GM19328 (cell line): ENCODE results near the gene CADM2.
A peak's percentile ranks its signal among the peaks of the same experiment; 100 is the strongest.

Experiments used
- ATAC-seq: cut with Tn5 transposase; IDR thresholded peaks from one replicate; pipeline ENCODE4 v1.9.1; 2021; ENCODE audit warnings: mild to moderate bottlenecking, moderate library complexity; ENCODE audit not compliant: unreplicated experiment

The CADM2 gene

GRCh38 chr3:85539232-85539631, 580.4 kb downstream of the CADM2 start:
- ATAC-seq: no peak

- no peak for ATAC-seq
These were observed 595.4 kb downstream of the CADM2 start for GRCh38 chr3:85554153-85554552.

DNA sequence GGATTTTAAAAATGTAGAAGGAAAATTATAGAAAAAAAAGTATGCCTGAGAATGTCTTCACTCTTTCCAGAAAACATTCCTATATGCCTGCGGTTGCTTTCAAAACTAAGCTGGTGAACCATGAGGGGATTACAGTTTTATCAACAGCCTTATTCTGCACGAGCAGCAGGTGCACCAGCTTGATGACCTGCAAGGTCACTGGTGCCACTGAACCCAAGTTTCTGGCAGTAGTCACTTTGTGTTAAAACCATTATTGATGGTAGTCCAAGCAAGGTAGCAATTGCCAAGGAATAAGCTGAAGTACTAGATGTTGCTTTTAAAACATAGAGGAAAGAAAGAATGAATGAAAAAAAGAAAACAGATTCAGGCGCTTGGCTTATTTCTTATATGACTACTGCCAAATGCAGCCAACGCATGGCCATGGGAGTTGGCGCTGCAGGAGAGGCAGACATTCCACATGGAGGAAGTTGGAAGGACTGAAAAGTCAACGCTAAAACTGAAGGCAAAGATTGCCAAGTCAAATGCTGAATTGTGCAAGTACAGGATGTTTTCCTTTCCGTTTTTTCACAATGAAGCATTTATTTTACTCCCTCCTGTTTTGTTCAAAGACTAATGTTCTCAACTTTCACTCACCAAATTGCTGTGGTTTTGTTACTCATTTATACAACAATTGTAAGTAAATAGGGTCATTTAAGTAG, 601.4 kb downstream of the CADM2 start:
- no peak for ATAC-seq

DNA sequence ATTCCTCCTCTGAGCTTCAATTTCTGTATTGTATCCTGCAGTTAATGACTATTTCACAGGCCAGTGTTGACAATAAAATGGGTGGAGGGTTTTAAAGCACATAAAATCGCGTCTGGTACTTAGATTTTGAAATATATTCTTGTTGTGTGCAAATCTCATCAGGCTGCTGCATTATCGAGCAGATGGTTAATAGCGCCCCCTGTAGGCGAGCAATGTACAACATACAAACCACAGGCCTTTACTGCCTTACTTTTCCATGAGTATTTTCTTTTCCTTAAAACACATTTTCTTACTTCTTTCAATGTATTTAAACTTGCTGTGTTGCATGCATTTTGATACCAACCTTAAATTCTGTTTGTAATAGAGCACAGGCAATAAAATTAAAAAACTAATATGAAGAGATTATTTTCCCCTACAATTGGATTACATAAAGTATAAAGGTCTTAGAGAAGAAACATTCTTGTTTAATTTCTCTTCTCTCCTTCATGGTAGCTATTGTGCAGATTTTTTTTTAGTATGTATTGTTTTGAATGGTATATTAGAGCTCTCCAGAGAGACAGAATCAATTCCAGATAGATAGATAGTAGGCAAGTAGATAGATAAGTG, 608.4 kb downstream of the CADM2 start:
- peak; percentile 65 for ATAC-seq

DNA sequence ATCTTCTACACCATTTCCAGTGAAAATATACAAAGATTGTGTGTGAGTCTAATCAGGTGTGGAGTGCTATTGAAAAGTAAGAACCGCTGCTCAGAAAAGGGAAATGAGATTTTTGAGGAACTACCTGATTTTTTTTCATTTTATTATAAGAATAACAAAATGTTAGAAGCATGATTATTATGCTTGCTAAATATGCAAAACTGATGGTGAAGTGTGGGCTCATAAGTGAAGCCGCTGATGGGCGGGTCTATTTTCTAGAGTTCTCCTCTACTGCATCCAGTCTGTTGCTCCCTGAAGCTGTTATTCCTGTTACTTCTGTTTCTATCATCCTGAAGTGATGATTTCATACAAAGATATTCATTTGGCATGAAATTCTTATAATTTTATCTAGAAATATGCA, 612.0 kb downstream of the CADM2 start:
- no peak for ATAC-seq

- ATAC-seq: no peak
These were observed 613.0 kb downstream of the CADM2 start for GRCh38 chr3:85571835-85572234.

DNA sequence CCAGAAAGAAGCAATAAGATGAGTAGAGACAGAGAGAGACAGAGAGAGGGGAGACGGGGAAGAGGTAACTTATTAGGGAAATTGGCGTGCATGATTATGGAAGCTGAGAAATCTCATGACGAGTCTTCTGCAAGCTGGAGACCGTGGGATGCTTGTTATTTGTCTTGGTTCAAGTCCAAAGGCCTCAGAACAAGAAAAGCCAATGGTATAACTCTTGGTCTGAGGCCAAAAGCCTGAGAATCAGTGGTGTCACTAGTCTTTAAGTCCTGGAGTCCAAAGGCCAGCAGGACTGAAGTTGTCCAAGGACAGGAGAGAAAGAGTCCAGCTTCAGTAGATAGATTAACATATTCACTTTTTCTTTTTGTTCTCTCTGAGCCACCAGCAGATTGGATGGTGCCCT, 613.6 kb downstream of the CADM2 start:
- ATAC-seq: no peak

- no peak for ATAC-seq
These were observed 614.2 kb downstream of the CADM2 start for GRCh38 chr3:85572978-85573377.

DNA sequence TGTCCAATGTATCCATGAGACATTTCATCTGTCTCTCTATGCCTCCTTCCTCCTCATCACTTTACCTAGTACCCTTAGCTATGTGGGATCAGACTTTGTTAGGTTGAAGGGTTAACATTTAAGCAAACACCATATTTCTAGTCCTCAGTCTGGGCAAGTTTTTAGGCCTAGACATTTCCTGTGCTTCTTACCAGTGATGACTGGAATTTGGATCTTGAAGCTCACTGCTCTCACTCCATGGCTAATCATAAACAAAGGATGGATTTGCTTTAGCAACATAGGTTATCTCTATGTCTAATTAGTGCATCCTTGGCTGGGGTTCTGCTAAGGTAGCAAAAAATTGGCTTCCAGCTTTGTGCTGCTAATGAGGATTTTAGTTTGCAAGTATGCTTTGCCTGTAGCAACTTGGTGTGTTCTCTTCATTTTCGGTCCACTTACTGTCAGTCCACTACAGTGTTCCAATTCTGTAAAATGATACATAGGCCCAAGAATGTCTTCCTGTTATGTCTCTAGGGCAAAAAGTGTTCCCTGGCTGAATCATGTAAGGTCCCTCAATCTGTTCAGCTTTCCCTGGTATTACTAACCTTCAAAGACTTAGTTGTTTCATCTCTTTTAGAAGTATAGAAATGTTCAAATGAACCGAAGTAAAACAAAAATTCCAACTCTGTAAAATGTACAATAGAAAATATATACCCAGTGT, 615.4 kb downstream of the CADM2 start:
- ATAC-seq: no peak

DNA sequence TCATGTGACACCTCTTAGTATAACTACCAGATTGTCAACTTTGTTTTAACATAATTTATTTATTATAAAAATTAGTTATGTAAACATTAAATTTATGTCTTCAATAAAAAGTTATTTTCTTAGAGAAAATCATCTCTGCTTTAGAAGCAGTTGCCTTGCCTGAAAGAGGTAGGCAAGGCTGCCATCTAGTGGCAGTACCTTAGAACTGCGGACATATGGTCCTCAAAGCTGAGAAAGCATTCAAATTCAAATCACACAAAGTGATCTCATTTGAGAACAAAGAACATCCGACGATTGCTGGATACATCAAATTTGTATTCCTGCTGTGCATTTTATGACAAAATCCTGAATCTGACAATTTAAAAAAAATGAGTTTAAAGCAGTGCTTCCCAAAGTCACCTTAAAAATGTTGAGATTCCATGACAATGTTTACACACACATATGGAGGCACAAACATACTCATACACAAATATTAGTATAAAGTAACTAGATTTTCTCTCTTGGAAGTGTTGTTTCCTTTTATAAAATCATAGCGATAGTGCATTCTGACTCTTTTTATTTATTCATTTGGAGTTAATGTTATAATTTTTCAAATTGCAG, 617.4 kb downstream of the CADM2 start:
- ATAC-seq: no peak

GRCh38 chr3:85576697-85577200, 618.0 kb downstream of the CADM2 start:
- no peak for ATAC-seq

GRCh38 chr3:85584779-85585356, 626.1 kb downstream of the CADM2 start:
- no peak for ATAC-seq

DNA sequence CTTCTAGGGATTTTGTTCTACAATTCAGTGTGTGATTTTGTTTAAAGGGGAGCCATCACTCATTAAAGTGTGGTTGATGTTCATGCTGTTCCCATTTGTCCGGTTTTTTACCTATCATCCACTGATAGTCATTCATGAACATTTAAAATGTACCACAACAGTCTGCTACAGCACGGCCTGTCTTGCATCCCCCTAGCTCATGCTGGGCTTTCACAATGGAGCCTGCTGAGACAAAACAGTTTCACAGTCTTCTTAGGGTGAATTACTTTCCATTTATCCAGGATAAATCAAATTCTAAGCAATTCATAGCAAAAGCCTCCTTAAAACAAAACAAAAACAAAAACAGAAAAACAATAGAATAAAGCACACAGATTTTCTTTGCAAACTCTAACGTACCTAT, 627.2 kb downstream of the CADM2 start:
- no peak for ATAC-seq

GRCh38 chr3:85589145-85589544, 630.4 kb downstream of the CADM2 start:
- ATAC-seq: no peak

DNA sequence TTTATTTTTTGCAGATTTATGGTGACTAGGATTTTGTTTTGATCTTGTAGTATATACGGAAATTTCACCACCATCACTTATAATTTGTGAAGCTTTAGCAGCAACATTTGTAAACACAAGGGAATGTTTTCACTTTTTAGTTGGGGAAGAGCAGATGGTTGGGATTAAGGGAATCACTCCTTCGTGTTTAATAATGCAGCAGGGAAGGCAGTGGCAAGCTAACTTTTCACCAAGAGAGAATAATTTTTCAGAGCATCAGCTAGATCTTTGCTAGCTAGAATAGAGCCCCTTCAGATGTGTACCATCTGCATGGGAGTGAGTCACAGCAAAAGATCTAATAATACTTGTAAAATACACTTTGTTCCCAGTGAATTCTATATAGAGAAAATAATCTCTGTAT, 632.7 kb downstream of the CADM2 start:
- no peak for ATAC-seq

DNA sequence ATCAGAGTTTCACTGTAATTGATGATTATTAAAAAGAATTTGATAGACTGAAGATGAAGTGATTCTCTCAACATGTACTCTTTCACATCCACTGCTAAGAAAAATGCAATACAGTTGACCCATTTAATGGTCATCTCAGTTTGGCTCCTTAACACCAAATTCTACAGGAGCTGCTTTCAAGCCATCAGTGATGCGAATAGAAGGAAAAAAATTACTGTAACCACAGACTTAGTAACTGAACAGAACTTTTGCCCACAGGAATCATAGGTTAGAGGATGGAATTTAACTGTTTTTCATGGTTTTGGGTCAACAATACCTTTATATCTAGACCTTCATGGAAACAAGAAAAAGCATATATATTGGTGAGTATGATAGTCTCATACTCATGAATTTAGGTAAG, 633.5 kb downstream of the CADM2 start:
- ATAC-seq: no peak

GRCh38 chr3:85594676-85595075, 635.9 kb downstream of the CADM2 start:
- no peak for ATAC-seq

DNA sequence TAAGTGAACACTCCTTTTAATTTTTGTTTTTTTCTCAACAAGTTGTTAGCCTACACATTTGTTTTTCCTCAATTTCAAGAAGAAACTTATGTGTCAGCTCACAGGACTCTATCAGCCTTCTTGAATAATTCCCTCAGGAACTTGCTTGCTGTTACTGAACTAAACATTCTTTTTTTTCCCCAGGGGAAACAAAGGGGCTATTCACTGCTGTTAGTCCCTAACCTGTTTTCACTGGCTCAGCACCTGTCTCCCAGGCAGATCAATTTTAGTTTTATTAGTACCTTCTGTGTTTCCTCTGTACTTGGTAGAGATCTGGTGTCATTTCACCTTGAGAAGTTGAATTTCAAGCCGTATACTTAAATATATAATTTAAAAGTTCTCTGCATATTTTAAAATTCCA, 644.6 kb downstream of the CADM2 start:
- no peak for ATAC-seq

GRCh38 chr3:85604641-85605040, 645.9 kb downstream of the CADM2 start:
- ATAC-seq: no peak

DNA sequence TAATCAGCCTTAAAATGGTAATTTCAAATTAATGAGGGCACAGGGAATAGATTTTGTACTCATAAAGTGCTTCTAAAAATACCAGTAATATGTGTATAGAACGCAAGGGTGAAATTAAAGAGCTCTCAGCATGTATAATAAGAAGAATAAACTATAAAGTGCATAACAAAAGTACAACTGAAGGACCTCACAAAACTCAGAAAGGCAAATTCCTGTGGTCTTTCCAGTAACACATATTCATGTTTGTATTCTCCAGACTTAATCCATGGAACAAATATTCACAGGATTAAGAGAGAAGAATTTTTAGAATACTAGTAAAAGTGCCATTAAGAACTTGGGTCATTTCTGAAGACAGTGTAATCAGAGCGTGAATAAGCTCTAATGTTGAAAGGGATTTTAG, 646.3 kb downstream of the CADM2 start:
- no peak for ATAC-seq

- ATAC-seq: no peak
These were observed 667.9 kb downstream of the CADM2 start for GRCh38 chr3:85626662-85627061.
